PC-9 (cell line): ENCODE measurements around the gene NPTXR. TPM values are rescaled to one million over a fixed set of nuclear protein-coding genes. Genes with fewer than 3 reads are reported as not detected.

ENCODE experiments used
- BruUV-seq: library from RNA; stranded (reverse); fragments of 400-500 nt; replicated peaks from 2 replicates; lab custom pipeline; 2021; lab: Mats Ljungman, UMichigan
- CTCF ChIA-PET: fragments of 300-600 bp; sonication (Branson Sonifier 250); formaldehyde crosslinking; loops from one replicate; lab custom pipeline; 2022; ENCODE audit warnings: antibody characterized with exemption; lab: Charles Lee
- POLR2A ChIA-PET: fragments of 300-600 bp; sonication (Branson Sonifier 250); formaldehyde crosslinking; loops from one replicate; lab custom pipeline; 2022; ENCODE audit warnings: antibody characterized with exemption; ENCODE audit not compliant: unreplicated experiment; lab: Charles Lee
- DNase-seq, 2 experiments: peaks; one replicate each; pipeline versions ENCODE4 v3.0.0 to v3.0.0-alpha.2; 2015 to 2022; ENCODE audit warnings: mixed read lengths in 1 of 2
- H2AFZ ChIP-seq: fragments of 200-600 bp; sonication (generic); 2 replicates; pipeline ENCODE4 v1.8.1; 2017; ENCODE audit warnings: antibody characterized with exemption
- H3F3A ChIP-seq: fragments of 200-600 bp; sonication (generic); 2 replicates; pipeline ENCODE4 v1.8.1; 2017; ENCODE audit warnings: antibody characterized with exemption, mild to moderate bottlenecking, low read depth; ENCODE audit not compliant: insufficient read depth
- H3K27ac ChIP-seq: fragments of 200-600 bp; sonication (generic); 2 replicates; pipeline ENCODE4 v1.6.1; 2016; ENCODE audit warnings: mixed run types
- H3K27me3 ChIP-seq: fragments of 200-600 bp; sonication (generic); 2 replicates; pipeline ENCODE4 v1.6.1; 2016; ENCODE audit warnings: low read depth, mixed run types; ENCODE audit not compliant: insufficient read depth
- H3K36me3 ChIP-seq: fragments of 200-600 bp; sonication (generic); 2 replicates; pipeline ENCODE4 v1.6.1; 2016; ENCODE audit warnings: low read depth, mixed run types
- H3K4me1 ChIP-seq: fragments of 200-600 bp; sonication (generic); replicated peaks from 2 replicates; pipeline ENCODE4 v1.6.1; 2016; ENCODE audit warnings: mixed run types; ENCODE audit not compliant: insufficient read depth
- H3K4me2 ChIP-seq: fragments of 200-600 bp; sonication (generic); 2 replicates; pipeline ENCODE4 v1.6.1; 2017; ENCODE audit warnings: mixed run types
- H3K4me3 ChIP-seq: fragments of 200-600 bp; sonication (generic); 2 replicates; pipeline ENCODE4 v1.6.1; 2016; ENCODE audit warnings: mixed run types
- H3K79me2 ChIP-seq: fragments of 200-600 bp; sonication (generic); 2 replicates; pipeline ENCODE4 v1.6.1; 2017; ENCODE audit warnings: low read depth, mixed run types
- H3K9me2 ChIP-seq: fragments of 200-600 bp; sonication (generic); 2 replicates; pipeline ENCODE4 v1.8.1; 2017; ENCODE audit warnings: mild to moderate bottlenecking; ENCODE audit not compliant: insufficient read depth
- H3K9me3 ChIP-seq: fragments of 200-600 bp; sonication (generic); 2 replicates; pipeline ENCODE4 v1.8.1; 2016; ENCODE audit warnings: low read depth; ENCODE audit not compliant: insufficient read depth
- H4K20me1 ChIP-seq: fragments of 200-600 bp; sonication (generic); 2 replicates; pipeline ENCODE4 v1.8.1; 2017; ENCODE audit not compliant: insufficient read depth
- EZH2 ChIP-seq: fragments of 200-600 bp; sonication (generic); IDR thresholded peaks from 2 replicates; pipeline ENCODE4 v1.8.0; 2017; ENCODE audit warnings: antibody characterized with exemption, low read depth
- intact Hi-C: fragments of 100-400 bp; cut with micrococcal nuclease; formaldehyde crosslinking; loops from one replicate; pipeline ENCODE4 v1.10.0; 2022; ENCODE audit not compliant: unreplicated experiment
- total RNA-seq: library from RNA; stranded (reverse); gene quantifications from 2 replicates; pipeline ENCODE4 v1.2.3, GENCODE V29; 2021
- TF ChIP-seq, protein P1 (sequence below): fragments of 200-600 bp; sonication (generic); conservative IDR thresholded peaks from 2 replicates; pipeline ENCODE4 v1.6.1; 2017; ENCODE audit warnings: mixed run types, antibody characterized with exemption, mild to moderate bottlenecking, moderate library complexity

NPTXR gene
- total RNA-seq, 1 experiment from 2014 or later: 14.7 TPM

DNA sequence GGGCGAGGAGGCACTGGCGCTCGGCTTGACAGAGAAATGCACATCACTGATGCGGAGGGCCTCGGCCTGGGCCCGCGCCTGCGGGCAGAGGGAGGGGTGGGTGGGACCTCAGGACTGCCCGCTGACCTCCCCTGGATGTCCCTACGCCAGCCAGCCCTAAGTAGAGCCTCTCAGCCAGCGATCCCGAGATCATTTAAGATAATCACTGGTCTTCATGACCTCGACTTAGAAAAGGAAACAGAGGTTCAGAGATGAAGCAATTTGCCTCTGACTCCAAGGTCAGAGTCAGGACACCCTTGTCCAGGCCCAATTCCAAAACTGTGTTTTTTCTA lies 23.3 kb upstream of the NPTXR start:
- no peak for DNase-seq
- intact Hi-C loops: no loop called here
- POLR2A ChIA-PET: no interaction called here
- Histone ChIP-seq H3K9me3 (no peaks in the 10 kb centered on the region), H3F3A (peaks cover 39% of the 10 kb centered on the region), H3K27me3 (no peaks in the 10 kb centered on the region), H3K27ac (no peak overlapping the region), H3K9me2 (no peaks in the 10 kb centered on the region), H3K4me3 (no peak overlapping the region), H3K79me2 (peaks cover 32% of the 10 kb centered on the region), H2AFZ (no peak overlapping the region), H3K4me1 (peaks cover 8% of the 10 kb centered on the region), H4K20me1 (peaks cover 37% of the 10 kb centered on the region), H3K4me2 (no peak overlapping the region), H3K36me3 (peaks cover 9% of the 10 kb centered on the region; the same call in 1 of the 2 replicates)
- BruUV-seq: no TSS peak
- CTCF ChIA-PET: no interaction called here
- TF ChIP-seq, protein P1, sequence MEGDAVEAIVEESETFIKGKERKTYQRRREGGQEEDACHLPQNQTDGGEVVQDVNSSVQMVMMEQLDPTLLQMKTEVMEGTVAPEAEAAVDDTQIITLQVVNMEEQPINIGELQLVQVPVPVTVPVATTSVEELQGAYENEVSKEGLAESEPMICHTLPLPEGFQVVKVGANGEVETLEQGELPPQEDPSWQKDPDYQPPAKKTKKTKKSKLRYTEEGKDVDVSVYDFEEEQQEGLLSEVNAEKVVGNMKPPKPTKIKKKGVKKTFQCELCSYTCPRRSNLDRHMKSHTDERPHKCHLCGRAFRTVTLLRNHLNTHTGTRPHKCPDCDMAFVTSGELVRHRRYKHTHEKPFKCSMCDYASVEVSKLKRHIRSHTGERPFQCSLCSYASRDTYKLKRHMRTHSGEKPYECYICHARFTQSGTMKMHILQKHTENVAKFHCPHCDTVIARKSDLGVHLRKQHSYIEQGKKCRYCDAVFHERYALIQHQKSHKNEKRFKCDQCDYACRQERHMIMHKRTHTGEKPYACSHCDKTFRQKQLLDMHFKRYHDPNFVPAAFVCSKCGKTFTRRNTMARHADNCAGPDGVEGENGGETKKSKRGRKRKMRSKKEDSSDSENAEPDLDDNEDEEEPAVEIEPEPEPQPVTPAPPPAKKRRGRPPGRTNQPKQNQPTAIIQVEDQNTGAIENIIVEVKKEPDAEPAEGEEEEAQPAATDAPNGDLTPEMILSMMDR: no peak
- no peak for TF ChIP-seq EZH2

DNA sequence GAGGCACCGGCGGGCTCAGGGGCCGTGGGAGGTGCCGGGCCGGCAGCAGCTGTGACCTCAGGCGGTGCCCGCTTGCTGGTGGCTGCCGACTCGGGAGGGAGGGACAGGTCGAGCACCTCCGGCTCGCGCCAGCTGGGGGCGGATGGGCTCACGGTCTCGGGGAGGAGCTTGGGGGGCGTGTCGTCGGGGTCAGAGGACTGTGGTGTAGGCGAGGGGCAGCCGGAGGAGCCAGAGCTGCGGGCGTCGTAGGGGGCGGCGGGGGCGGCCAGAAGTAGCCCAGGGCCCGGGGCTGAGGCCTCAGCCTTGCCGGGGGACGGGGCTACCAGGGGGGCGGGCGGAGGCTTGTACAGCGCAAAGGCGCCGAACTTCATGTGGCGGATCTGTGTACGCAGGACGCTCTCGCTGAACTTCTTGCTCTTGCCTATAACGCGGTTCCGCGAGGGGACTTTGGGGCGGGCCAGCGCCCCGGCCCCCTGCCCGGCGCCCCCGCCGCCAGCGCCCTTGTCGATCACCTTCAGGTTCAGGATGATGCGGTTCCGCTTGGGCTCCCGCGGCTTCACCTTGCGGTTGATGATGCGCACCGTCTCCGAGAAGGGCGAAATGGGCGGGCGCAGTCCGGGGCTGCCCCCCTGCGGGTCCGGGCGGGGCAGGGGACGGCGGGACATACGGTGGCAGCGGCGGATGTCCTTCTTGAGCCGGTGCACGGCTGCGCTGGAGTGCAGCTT lies 22.7 kb upstream of the NPTXR start:
- DNase-seq: no peak
- Histone ChIP-seq H3K27ac (no peak overlapping the region), H3F3A (peaks cover 39% of the 10 kb centered on the region), H2AFZ (no peak overlapping the region), H3K79me2 (peaks cover 31% of the 10 kb centered on the region), H3K4me1 (peaks cover 8% of the 10 kb centered on the region), H3K36me3 (peaks cover 9% of the 10 kb centered on the region; the same call in 1 of the 2 replicates), H3K27me3 (no peaks in the 10 kb centered on the region), H3K9me3 (no peaks in the 10 kb centered on the region), H3K4me2 (no peak overlapping the region), H4K20me1 (peaks cover 40% of the 10 kb centered on the region), H3K9me2 (no peaks in the 10 kb centered on the region), H3K4me3 (no peak overlapping the region)
- no TSS peak for BruUV-seq
- no peak for TF ChIP-seq EZH2
- TF ChIP-seq, protein P1: no peak
- intact Hi-C loops: no loop called here
- CTCF ChIA-PET: interaction anchor here (0.6 kb wide), 1 partner anchor 1224 kb away, joined by 3 read pairs; no protein-coding TSS in a partner anchor
- POLR2A ChIA-PET: no interaction called here

DNA sequence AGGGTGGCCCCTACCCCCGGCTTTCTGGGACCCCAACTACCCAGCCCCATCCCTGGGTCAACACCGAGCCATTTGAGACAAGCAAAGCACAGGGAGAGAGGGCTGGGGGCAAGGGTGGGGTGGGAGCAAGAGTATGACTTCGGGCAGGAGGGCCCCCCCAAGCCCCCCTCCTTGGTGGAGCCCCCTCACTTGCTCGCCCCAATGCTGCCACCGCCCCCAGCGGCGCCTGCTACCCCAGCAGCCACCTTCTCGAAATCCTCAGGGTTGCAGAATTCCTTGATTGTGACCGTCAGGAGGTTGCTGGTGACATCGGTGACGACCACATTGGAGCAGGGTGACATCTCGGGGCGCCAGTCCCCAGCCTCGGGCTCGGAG lies 22.2 kb upstream of the NPTXR start:
- no peak overlapping the region for H3K4me2 ChIP-seq
- no peaks in the 10 kb centered on the region for H3K27me3 ChIP-seq
- no peaks in the 10 kb centered on the region for H3K9me3 ChIP-seq
- no peak overlapping the region for H3K27ac ChIP-seq
- TF ChIP-seq, protein P1: no peak
- H3F3A ChIP-seq: peaks cover 34% of the 10 kb centered on the region
- H3K9me2 ChIP-seq: no peaks in the 10 kb centered on the region
- peaks cover 9% of the 10 kb centered on the region; the same call in 1 of the 2 replicates for H3K36me3 ChIP-seq
- CTCF ChIA-PET: interaction anchor here (0.6 kb wide), 1 partner anchor 1223 kb away, joined by 3 read pairs; no protein-coding TSS in a partner anchor
- intact Hi-C loops: no loop called here
- peaks cover 46% of the 10 kb centered on the region for H4K20me1 ChIP-seq
- H3K4me3 ChIP-seq: no peak overlapping the region
- peaks cover 7% of the 10 kb centered on the region for H3K4me1 ChIP-seq
- peaks cover 25% of the 10 kb centered on the region for H3K79me2 ChIP-seq
- no peak for DNase-seq
- POLR2A ChIA-PET: no interaction called here
- no TSS peak for BruUV-seq
- H2AFZ ChIP-seq: no peak overlapping the region
